GM18519 (cell line): ENCODE results near the gene NT5C3A.
"Not testable (repeated sequence)": the region's sequence is repeated elsewhere in the genome, so short reads cannot be mapped to it uniquely, and the experiment has no call there.

Source experiments
- ATAC-seq: cut with Tn5 transposase; IDR thresholded peaks from one replicate; pipeline ENCODE4 v1.9.1; 2021; ENCODE audit warnings: mild to moderate bottlenecking, moderate library complexity; ENCODE audit not compliant: unreplicated experiment, low FRiP score

Gene NT5C3A

DNA sequence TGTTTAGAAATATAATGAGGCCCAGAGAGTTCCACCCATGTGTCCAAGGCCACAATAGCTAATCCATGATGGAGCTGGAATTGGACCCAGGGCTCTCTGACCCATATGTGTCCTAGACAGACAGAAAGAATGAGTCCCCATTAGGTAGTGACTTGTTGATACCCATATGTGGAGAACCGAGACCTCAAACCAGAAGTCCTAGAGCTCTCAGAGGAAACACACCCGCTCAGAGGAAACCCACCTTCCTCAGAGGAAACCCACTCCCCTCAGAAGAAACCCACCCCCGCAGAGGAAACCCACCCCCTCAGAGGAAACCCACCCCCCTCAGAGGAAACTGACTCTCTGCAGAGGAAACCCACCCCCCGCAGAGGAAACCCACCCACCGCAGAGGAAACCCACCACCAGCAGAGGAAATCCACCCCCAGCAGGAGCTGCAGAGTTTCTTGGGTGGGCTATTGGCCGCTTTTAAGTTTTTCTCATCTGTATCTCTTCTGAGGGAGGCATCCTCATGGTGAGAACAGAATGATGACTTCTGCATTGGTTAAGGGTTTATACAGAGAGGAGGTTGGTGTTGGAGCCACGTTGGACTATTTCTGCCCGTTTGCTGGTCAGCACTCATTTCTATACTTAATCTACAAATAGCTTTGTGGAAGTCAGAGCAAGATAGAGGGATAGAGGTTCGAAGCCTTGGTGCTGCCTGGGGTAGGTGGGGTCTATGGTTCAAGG, 70.4 kb downstream of the NT5C3A start:
- not testable (repeated sequence) for ATAC-seq

DNA sequence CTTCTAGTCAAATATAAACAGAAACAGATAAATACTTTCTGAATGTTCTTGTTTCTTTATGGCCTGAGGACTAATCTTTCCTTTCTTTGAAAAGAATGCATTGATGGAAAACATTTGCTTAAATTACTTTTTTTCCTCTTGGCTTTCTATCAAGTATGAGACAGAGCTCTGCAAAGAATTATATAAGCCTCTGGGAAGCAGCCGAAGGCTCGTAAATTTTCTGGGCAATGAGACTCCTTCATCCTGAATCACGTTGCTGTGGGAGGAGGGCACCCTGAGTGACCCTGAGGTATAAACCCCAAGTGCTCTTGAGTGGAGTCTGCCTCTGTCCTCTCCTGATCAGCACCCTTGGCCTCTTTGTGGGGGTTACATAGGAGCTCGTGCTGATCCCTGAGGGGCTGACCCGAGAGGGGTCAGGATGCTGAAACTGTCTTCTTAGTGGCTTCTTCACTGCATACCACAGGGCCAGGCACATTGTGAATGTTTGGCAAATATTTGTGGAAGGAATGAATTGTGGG, 71.4 kb downstream of the NT5C3A start:
- not testable (repeated sequence) for ATAC-seq

DNA sequence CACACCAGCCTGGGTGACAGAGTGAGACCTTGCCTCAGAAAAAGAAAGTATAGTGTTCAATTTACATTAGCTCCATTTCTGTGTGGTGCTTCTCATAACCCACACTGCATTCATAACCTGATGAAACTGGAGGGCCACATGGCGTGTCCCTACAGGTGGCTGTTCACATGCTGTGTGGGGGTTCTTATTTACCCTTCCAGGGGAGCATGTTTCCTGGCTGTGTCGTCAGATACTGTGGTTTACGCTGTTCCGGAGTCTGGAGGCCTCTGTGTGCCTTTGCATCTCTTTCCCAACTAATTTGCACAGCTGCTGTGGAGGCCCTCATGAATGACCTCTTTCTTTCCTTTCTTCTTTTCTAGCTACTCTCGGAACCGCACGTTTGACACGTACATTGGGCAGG, 74.4 kb downstream of the NT5C3A start:
- ATAC-seq: not testable (repeated sequence)

DNA sequence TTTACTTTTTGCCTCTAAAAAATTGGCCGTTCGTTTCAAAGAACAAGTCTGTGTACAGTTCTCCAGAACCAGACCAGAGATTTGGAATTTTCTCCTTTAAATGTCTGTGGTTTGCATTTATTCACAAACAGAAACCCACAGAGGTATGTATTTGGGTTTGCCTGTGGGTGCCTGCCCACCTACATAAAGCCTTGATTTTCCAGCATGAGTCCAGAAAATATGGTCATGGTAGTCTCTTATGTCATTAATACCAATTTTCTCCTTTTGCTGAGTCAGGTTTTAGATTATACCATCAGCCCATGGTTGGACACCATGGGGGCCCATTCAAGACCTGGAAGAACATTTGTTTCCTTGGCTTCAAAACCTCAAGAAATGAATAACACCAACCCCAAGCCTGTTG, 82.7 kb downstream of the NT5C3A start:
- ATAC-seq: not testable (repeated sequence)

DNA sequence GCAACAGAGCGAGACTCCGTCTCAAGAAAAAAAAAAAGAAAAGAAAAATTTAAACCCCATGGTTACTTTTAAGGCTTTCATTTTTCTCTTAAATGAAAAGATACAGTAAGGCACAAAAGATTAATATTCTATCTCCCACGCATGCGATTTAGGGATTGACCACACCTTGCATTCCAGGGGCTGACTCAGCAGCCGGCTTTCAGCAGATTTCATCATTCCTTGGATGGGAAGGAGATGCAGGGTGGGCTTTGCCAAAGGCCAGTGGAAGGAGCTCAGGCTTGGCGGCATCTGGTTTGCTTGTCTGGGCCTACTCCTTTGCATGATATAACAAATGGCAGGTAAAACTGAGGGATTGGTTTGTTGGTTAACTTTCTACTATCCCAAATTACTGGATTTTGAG, 83.3 kb downstream of the NT5C3A start:
- ATAC-seq: not testable (repeated sequence)

DNA sequence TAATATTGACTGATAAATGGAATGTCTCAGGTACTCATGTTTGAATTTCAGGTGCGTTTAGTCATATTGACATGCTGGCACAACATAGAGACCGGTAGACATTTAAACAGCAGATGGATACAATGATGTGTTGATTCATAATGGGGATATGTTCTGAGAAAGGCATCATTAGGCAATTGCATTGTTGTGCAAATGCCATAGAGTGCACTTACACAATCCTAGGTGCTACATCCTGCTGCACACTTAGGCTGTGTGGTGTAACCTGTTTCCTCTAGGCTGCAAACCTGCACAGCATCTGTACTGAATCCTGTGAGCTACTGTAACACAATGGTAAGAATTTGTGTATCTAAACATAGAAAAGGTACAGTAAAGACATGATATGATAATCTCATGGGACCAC, 85.4 kb downstream of the NT5C3A start:
- ATAC-seq: not testable (repeated sequence)

DNA sequence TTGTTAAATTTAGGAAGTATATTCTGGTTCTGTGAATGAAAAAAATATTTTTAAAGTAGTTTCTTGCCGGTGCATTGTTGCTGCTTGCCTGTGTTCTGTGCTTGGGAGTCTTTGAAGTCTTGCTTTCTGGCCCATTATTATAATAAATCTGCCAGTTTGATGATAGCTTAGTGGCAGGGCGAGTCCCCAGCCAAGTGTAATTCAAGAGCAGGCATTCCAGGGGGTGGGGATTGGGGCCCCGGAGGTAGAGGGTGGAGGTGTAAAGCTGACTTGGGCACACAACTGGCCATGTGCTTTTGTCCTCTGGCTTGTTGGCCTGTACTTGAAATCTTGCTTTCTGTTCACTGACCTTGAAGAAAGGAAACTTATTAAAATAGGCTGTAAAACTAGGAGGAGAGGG, 90.6 kb downstream of the NT5C3A start:
- ATAC-seq: not testable (repeated sequence)

DNA sequence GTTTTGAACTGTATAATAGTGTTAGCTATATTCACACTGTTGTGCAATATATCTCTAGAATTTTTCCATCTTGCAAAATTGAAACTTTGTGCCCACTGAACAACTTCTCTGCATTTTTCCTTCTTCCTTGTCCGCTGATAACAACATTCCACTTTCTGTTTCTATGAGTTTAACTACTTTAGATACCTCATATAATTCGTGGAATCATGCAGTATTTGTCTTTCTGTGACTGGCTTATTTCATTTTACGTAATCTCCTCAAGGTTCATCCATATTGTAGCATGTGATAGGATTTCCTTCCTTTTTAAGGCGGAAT, 95.4 kb downstream of the NT5C3A start:
- not testable (repeated sequence) for ATAC-seq

DNA sequence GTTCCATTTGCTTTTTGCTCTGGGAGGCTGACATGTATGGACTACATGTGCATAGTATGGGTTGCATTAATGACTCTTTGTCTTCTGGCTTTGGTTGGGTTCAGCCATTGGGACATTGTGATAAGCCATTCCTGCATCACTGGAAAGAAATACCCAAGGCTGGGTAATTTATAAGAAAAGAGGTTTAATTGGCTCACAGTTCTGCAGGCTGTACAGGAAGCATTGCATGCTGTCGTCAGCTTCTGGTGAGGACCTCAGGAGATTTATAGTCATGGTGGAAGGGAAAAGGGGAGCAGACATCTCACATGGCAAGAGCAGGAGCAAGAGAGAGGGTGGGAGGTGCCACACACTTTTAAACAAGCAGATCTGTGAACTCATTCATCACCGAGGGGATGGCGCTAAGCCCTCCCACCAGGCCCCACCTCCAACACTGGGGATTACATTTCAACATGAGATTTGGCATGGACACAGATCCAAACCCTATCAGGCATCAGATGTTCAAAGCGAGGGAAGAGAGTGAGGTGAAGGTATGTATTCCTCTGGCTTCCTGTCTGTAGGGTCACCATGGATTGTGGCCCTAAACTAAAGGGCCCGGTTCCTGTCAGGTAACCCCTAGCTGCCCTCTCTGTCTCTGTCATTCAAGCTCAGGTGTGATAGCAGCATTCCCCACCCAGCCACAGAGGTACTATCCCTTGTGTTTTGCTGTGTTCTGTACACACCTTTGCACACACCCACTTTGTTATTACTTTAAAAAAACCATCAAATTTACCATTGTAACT, 95.9 kb downstream of the NT5C3A start:
- ATAC-seq: not testable (repeated sequence)

DNA sequence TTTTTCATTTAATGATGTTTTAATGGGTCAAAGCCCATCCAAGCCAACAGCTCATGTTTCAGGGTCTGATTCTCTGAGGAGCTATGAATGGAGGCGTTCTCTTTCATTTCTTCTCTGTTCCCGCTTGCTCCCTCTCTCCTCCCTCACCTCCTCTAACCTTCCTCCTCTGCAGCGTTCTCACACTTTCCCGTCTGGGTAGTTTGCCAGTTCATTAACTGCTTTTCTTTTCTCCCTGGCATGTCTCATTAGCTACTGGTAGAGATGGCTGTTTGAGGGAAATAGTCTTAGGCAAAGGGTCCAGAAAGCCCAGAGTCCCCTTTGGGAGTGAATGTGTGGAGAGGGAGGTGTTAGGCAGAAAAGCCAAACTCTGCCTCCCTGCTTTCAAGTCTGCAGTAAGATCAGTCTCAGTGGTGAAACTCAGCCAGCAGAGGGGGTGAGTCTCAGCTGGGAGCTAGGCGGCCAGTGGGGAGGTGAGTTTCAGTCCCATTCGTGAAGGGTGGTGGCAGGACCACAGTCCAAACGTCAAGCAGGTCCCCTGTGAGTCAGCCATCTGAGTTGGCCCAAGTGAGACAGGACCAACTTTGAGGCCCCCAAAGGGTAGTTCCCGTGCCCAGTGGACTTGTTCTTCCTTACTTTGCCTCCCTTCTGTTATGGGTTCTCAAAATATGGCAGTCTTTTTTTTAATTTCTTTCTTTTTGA, 98.0 kb downstream of the NT5C3A start:
- ATAC-seq: peak; percentile 96
